Mesenteric fat pad (tissue), 1 donor: ENCODE measurements around the gene TMEM168. TPM values are rescaled to one million over a fixed set of nuclear protein-coding genes. Genes with fewer than 3 reads are reported as not detected.
A peak's percentile ranks its signal among the peaks of the same experiment; 100 is the strongest.
"Not testable (repeated sequence)": the region's sequence is repeated elsewhere in the genome, so short reads cannot be mapped to it uniquely, and the experiment has no call there.

Source experiments
- DNase-seq: peaks from one replicate; pipeline ENCODE4 v3.0.0-alpha.2; 2020; ENCODE audit warnings: low spot score
- long read RNA-seq: library from polyadenylated mRNA; unstranded; transcript quantifications from one replicate; pipeline ENCODE4 v2.0.0, GENCODE V29; 2020
- total RNA-seq: library from RNA; stranded (reverse); fragmentation: NEBNext Ultra II Directional; extraction: Animal tissue kit (Norgen Biotek cat#: 25700); gene quantifications from one replicate; pipeline ENCODE4 v1.2.1, GENCODE V29; 2021
- donor health status: DM: yes; HTN: yes; CAD: no.

TMEM168 gene, protein sequence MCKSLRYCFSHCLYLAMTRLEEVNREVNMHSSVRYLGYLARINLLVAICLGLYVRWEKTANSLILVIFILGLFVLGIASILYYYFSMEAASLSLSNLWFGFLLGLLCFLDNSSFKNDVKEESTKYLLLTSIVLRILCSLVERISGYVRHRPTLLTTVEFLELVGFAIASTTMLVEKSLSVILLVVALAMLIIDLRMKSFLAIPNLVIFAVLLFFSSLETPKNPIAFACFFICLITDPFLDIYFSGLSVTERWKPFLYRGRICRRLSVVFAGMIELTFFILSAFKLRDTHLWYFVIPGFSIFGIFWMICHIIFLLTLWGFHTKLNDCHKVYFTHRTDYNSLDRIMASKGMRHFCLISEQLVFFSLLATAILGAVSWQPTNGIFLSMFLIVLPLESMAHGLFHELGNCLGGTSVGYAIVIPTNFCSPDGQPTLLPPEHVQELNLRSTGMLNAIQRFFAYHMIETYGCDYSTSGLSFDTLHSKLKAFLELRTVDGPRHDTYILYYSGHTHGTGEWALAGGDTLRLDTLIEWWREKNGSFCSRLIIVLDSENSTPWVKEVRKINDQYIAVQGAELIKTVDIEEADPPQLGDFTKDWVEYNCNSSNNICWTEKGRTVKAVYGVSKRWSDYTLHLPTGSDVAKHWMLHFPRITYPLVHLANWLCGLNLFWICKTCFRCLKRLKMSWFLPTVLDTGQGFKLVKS
- total RNA-seq = 26.8 TPM
- long read RNA-seq, full-length matches to known transcripts = 9 of 34 reads
- long read RNA-seq, partial matches to known transcripts = 1 of 34 reads
- long read RNA-seq, other reads (novel, unspliced or antisense) = 24 of 34 reads

- peak; percentile 95 for DNase-seq
Measured at GRCh38 chr7:112789817-112790585, at the start of gene TMEM168. TSS of gene TMEM168 (minus strand) at chr7:112790393. CDS start at chr7:112784825, 5,568 bp downstream.

DNA sequence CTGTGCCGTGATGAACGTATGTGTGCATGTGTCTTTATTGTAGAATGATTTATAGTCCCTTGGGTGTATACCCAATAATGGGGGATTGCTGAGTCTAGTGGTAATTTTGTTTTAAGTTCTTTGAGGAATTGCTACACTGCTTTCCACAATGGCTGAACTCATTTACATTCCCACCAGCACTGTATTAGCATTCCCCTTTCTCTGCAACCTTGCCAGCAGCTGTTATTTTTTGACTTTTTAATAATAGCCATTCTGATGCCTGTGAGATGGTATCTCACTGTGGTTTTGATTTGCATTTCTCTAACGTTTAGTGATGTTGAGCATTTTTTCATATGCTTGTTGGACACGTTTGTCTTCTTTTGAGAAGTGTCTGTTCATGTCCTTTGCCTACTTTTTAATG is 45.7 kb upstream of the TMEM168 start:
- not testable (repeated sequence) for DNase-seq

DNA sequence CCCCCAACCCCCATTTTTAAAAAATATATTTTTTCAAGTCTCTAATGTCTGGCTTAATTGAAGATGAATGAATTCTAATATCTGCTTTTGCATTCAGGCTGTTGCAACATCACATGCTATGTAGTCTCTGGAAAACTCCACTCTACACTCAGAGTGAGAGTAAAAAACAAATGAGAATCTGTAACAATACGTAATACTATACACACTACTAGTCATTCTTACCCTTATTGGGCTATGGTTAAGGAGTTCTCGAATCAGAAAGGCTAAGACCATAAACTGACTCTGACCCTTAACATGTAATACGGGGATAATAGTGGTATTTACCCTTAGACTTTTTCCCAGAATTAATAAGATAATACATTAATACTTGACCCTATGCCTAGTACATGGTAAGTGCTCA is 42.9 kb upstream of the TMEM168 start:
- no peak for DNase-seq

GRCh38 chr7:112830769-112831168 is 40.6 kb upstream of the TMEM168 start:
- DNase-seq = no peak

DNA sequence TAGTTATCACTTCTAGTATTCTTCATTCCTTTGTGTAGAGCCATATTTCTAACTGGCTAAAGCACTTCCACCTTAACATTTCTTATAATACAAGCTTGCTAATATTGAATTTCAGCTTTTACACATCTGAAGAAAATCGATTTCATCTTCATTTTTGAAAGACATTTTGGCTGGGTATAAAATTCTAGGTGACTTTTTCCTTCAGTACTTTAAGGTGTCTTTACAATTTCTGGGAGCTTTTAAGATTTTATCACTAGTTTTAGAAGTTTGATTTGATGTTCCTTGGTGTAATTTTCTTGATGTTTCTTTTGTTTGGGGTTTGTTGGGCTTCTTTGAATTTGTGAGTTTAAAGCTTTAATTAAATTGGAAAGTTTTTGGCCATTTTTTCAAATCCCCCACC is 38.5 kb upstream of the TMEM168 start:
- no peak for DNase-seq

DNA sequence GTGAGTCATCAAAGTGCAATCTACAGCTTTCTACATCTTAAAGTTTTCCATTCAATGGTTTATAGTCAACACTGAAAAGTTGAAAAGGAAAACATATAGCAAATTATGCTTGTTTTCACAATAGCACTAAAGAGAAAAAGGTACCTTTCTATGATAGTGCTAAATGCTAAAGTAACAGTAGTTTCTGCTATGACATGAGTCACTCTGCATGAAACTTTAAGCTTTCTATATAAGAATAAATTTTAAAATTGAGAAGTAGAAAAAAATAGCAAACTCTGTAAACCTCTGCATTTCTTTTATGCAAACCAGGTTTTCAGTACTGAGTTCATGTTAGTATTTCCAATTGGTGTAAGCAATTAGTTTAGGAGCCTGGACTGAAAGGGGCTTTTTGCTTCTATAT is 31.2 kb upstream of the TMEM168 start:
- no peak for DNase-seq

DNA sequence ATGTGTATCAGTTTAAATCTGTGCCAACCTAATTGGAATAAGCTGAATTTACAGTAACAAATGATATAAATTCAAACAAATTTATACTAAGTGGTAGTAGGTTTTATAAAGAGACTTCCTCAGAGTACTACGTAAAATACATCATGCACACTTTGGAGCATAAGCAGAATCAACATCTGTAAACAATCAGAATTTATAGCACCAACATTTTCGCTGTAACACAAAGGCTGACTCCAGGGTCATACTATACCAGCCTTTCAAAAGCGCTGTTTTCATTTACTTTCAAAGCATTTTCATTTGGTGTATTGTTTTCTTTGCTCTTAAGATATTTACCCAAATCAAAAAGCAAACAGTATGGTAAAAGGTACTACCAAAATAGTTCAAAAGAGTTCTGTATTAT is 29.3 kb upstream of the TMEM168 start:
- DNase-seq = no peak

DNA sequence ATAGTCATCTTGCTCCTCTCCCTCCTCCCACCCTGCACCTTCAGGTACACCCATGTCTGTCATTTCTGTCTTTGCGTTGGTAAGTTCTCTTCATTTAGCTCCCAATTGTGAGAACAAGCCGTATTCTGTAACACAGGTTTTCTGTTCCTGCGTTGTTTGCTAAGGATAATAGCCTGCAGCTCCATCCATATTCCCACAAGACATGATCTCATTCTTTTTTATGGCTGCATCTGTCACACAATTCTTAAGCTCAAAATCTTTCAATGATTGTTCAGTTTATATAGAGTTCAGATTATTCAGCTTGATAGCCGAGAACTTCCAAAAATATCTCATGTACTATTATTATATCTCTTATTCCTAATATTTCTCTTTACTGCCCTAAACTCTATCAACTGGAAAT is 16.0 kb upstream of the TMEM168 start:
- DNase-seq = no peak

DNA sequence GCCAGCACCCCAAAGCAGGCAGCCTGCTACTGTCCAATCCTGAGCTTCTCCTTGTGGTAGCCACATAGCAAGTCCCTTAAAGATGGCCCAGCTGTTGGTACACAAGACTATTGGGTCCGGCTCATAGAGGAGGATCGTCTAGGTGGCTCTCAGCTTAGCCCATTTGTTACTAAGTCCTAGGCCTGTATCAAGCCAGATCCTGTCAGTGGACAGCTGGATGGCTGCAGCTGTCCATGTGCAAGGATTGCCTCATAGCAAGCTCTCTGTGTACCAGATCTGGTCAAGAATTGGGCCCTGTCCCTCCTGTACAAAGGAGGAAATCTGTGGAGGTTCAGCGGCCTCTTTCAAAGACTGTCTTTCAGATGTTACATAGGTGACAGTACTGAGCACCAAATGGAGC is 12.2 kb upstream of the TMEM168 start:
- DNase-seq = no peak

- DNase-seq = no peak
Measured at GRCh38 chr7:112800486-112800885, 10.3 kb upstream of the TMEM168 start.

DNA sequence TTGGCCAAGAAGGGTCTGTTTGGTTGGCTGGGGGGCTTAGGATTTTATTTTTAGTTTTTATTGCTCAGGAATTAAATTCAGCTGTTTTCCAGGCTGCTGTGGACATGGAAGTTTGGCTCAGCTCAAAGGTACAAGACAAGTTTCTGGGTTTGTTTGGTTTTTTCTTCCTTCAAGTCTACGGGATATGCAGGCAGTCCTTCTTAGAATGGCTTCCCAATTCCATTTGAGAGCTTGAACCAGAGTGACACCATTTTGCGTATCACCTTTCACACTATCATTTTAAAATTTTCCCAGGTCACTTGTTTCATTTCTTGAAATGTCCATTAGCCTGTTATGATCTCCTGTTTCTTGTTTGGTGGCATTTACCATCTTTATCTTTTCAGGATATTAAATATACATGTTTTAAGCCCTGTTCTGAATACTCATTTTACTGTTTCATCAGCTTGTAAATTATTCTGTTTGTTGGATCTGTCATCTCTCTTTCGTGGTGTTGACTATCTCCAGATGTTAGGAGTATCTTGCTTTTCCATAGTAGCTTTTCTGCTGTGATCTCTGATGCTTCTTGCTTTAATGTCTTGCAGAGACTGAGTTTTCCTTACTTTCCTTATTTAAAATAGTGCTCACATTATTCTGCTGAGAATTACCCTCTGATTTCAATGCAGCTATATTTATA is 9.4 kb upstream of the TMEM168 start:
- DNase-seq = no peak

DNA sequence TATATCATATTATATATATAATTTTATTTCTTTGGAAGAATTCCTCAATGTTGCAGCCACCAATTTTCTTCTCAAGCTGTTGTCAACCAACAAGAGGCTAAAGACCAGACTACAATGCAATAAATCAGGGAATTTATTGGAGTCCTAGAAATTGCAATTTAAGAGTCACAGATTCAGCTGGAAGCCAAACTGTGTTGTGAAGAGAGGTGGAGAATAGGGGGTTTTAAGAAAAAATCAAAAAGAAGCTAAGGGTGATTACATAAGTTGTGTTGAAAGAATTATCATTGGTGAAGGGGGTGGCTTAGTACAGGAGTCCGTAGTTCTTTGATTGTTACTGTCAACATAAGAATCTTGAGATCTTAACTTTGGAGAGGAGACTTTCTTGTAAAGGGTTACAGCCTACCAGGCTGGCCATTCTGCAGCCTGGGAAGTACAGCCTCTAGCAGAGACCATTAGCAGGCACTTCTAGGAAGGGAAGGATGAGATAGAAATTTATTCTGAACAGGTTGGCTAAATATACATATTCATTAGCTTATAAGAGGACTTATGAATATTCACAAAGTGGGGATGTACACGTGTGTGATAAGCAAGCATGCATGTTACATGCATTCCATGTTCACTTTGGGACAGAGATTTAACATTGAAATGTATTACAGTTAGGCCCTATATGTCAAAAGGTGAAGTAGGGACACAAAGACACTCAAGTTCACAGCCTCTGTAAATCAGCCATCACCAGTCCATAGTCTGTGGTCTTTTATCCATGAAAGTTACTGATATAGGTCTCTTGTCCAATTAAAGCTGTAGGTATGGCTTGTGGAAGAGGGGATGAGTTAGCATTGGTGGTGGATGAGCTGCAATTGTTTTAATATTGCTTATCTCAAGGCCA is 8.3 kb upstream of the TMEM168 start:
- DNase-seq = no peak

DNA sequence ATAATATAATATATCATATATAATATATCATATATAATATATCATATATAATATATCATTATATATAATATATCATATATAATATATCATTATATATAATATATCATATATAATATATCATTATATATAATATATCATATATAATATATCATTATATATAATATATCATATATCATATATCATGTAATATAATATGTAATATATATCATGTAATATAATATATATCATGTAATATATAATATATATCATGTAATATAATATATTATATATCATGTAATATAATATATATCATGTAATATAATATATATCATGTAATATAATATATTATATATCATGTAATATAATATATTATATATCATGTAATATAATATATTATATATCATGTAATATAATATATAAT is 6.4 kb upstream of the TMEM168 start:
- not testable (repeated sequence) for DNase-seq

DNA sequence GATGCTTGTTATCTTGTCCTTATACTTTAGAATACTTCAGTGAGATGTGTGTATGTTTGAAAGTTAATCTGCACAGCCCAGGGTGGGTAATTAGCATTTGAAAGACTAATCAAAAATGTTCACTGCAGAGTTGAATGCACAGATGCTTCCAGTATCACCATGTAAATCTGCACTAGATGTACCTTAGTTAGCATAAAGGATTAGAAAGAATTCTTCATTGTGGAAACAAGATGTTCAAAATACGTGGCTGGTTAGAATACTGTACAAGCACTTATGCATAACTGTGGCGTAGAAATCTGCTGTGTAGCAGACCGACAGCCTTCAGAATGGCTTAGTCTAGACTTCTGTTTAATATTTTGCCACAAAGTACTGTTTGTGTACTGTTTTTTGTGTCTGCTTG is 2.2 kb upstream of the TMEM168 start:
- no peak for DNase-seq

- no peak for DNase-seq
Measured at GRCh38 chr7:112791465-112792168, 1.4 kb upstream of the TMEM168 start.

DNA sequence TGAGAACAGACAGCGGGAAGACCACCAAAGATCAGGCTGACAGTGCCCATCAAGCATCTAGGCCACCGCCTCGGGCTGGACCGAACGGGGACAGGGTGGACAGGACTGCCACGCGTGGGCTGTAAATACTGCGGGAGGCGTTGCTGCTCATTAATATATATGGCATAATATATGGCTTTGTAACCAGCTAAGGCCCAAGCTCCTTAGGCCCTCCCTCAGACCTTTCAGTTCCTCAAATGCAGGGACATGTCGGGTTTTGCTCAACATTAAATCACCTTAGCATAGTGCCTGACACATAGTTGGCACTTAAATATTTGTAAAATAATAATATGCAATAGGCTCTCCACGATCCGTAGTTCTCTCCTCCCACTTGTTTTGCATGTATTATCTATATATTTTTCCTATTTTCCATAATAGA is 402 bp upstream of the TMEM168 start:
- no peak for DNase-seq

- DNase-seq = no peak
Measured at GRCh38 chr7:112789453-112789816, 758 bp downstream of the TMEM168 start.

DNA sequence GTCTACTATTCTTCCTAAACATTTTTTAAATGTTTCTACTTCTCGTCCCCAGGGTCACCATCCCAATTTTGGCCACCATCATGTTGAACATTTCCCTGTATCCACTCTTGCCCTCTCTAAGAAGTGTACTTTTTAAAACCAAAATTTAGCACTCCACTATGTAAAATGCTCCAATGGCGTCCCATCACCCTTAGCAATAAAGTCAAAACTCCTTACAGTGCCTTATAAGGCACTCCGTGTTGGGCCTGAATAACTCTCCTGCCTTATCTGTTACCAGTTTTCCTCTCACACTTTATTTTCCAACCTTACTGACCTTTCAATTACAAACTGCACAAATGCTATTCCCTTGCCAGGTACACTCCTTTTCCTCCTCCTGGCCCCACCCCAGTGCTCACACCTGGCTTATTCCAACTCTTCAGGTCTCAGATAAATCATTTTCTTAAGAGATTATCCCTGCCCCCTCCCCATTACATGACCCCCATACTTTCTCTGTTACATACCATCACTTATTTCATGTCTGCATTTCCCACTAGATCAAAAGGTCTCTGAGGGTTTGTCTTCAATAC is 1.3 kb downstream of the TMEM168 start:
- no peak for DNase-seq

DNA sequence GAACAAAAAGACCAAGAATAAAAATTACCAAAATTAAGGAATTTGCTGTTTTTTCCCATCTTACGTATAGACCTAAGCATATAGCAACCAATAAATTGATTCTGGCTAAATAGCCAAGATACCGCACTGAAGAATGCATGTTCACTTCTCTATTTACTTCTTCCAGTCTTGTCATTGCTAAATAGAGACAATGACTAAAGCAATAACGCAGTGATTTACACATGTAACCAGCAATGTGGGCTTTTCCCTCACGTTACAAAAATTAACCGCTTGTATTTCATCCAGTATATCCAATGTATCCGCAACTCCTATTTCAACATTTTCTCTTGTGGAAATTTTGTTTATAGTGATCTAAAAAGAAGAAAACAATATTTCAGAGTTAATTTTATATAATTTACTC is 5.6 kb downstream of the TMEM168 start:
- DNase-seq = no peak
